H7 (cell line): ENCODE results near the gene BMP8B. TPM values are rescaled to one million over a fixed set of nuclear protein-coding genes. Genes with fewer than 3 reads are reported as not detected.

Experiments used
- DNase-seq: peaks from one replicate; pipeline ENCODE4 v3.0.0; 2012
- H3K27me3 ChIP-seq: 2 replicates; pipeline ENCODE4 v1.6.0; 2011; ENCODE audit warnings: mild to moderate bottlenecking, low read length; ENCODE audit not compliant: control insufficient read depth, insufficient read depth
- H3K36me3 ChIP-seq: replicated peaks from 2 replicates; pipeline ENCODE4 v1.5.1; 2011; ENCODE audit warnings: low read length; ENCODE audit not compliant: control insufficient read depth, insufficient read depth
- H3K4me3 ChIP-seq: 2 replicates; pipeline ENCODE4 v1.5.1; 2011; ENCODE audit warnings: low read depth, mild to moderate bottlenecking, control low read depth, low read length, moderate library complexity; ENCODE audit not compliant: insufficient read depth
- total RNA-seq: library from RNA; depleted of rRNA; stranded (reverse); fragments of >200 nt; shearing (Covaris generic); gene quantifications from 2 replicates; pipeline ENCODE4 v1.2.3, GENCODE V29; 2014

BMP8B gene
- total RNA-seq, 1 experiment from 2014 or later, result 0.24 TPM

- H3K36me3 ChIP-seq, result no peaks in the 10 kb centered on the region
- no peak overlapping the region for H3K4me3 ChIP-seq
- H3K27me3 ChIP-seq, result no peaks in the 10 kb centered on the region
- DNase-seq, result no peak
Observed at GRCh38 chr1:39761557-39762260, 27.0 kb downstream of the BMP8B start.

- Histone ChIP-seq H3K27me3 (no peaks in the 10 kb centered on the region), H3K36me3 (no peaks in the 10 kb centered on the region), H3K4me3 (no peak overlapping the region)
- DNase-seq, result no peak
Observed at GRCh38 chr1:39761016-39761415, 27.6 kb downstream of the BMP8B start.

GRCh38 chr1:39760074-39761008, 28.3 kb downstream of the BMP8B start:
- no peaks in the 10 kb centered on the region for H3K36me3 ChIP-seq
- DNase-seq, result no peak
- H3K4me3 ChIP-seq, result no peak overlapping the region

GRCh38 chr1:39759436-39759726, 29.3 kb downstream of the BMP8B start:
- Histone ChIP-seq H3K4me3 (no peak overlapping the region), H3K36me3 (no peaks in the 10 kb centered on the region), H3K27me3 (no peaks in the 10 kb centered on the region)
- DNase-seq, result no peak

More at GRCh38 chr1:39760074-39761008, 28.3 kb downstream of the BMP8B start:
- H3K27me3 ChIP-seq, result no peaks in the 10 kb centered on the region

GRCh38 chr1:39758556-39759435, 29.9 kb downstream of the BMP8B start:
- DNase-seq, result no peak
- no peak overlapping the region for H3K4me3 ChIP-seq
- no peaks in the 10 kb centered on the region for H3K27me3 ChIP-seq
- peaks cover under 1% of the 10 kb centered on the region for H3K36me3 ChIP-seq

GRCh38 chr1:39757501-39757900, 31.2 kb downstream of the BMP8B start:
- no peak for DNase-seq

GRCh38 chr1:39755965-39756659, 32.6 kb downstream of the BMP8B start:
- peaks cover 17% of the 10 kb centered on the region for H3K36me3 ChIP-seq
- no peak for DNase-seq
- H3K27me3 ChIP-seq, result no peaks in the 10 kb centered on the region
- no peak overlapping the region for H3K4me3 ChIP-seq

More at GRCh38 chr1:39757501-39757900, 31.2 kb downstream of the BMP8B start:
- Histone ChIP-seq H3K36me3 (peaks cover 10% of the 10 kb centered on the region), H3K27me3 (no peaks in the 10 kb centered on the region), H3K4me3 (no peak overlapping the region)

- no peak overlapping the region for H3K4me3 ChIP-seq
- no peak for DNase-seq
- H3K27me3 ChIP-seq, result no peaks in the 10 kb centered on the region
- peaks cover 19% of the 10 kb centered on the region for H3K36me3 ChIP-seq
Observed at GRCh38 chr1:39754906-39755504, 33.7 kb downstream of the BMP8B start.

- no peak for DNase-seq
- peaks cover 21% of the 10 kb centered on the region for H3K36me3 ChIP-seq
- H3K27me3 ChIP-seq, result no peaks in the 10 kb centered on the region
- H3K4me3 ChIP-seq, result no peak overlapping the region
Observed at GRCh38 chr1:39754026-39754570, 34.6 kb downstream of the BMP8B start.

- no peak overlapping the region for H3K4me3 ChIP-seq
- DNase-seq, result no peak
- no peaks in the 10 kb centered on the region for H3K27me3 ChIP-seq
- H3K36me3 ChIP-seq, result peaks cover 24% of the 10 kb centered on the region
Observed at GRCh38 chr1:39753132-39754025, 35.3 kb downstream of the BMP8B start.

GRCh38 chr1:39752703-39753102, 36.0 kb downstream of the BMP8B start:
- Histone ChIP-seq H3K27me3 (no peaks in the 10 kb centered on the region), H3K4me3 (no peak overlapping the region), H3K36me3 (peaks cover 24% of the 10 kb centered on the region)
- DNase-seq, result no peak

GRCh38 chr1:39751595-39751994, 37.1 kb downstream of the BMP8B start:
- DNase-seq, result no peak
- no peaks in the 10 kb centered on the region for H3K27me3 ChIP-seq
- H3K36me3 ChIP-seq, result peaks cover 24% of the 10 kb centered on the region
- H3K4me3 ChIP-seq, result no peak overlapping the region
